GM12874 (cell line): ENCODE measurements around the gene RXFP1.

Experiments used
- CTCF ChIP-seq: IDR thresholded peaks from 2 replicates; pipeline ENCODE4 v1.5.1; 2011; ENCODE audit warnings: low read depth, mild to moderate bottlenecking, control low read depth, low read length, moderate library complexity; ENCODE audit not compliant: insufficient read depth

Gene RXFP1

GRCh38 chr4:158597879-158598596, 76.4 kb downstream of the RXFP1 start:
- TF ChIP-seq CTCF = no peak

- no peak for TF ChIP-seq CTCF
Observed at GRCh38 chr4:158599150-158599549, 77.5 kb downstream of the RXFP1 start.

GRCh38 chr4:158599765-158600498, 78.2 kb downstream of the RXFP1 start:
- no peak for TF ChIP-seq CTCF

- TF ChIP-seq CTCF = no peak
Observed at GRCh38 chr4:158604369-158604768, 82.7 kb downstream of the RXFP1 start.

GRCh38 chr4:158605393-158605792, 83.7 kb downstream of the RXFP1 start:
- no peak for TF ChIP-seq CTCF

GRCh38 chr4:158606969-158607368, 85.3 kb downstream of the RXFP1 start:
- TF ChIP-seq CTCF = no peak

- no peak for TF ChIP-seq CTCF
Observed at GRCh38 chr4:158609116-158609515, 87.4 kb downstream of the RXFP1 start.
